Loucy (cell line): Measurements from ENCODE around the gene IFT52.

Source experiments
- CTCF ChIP-seq: fragments of 200-600 bp; sonication (generic); conservative IDR thresholded peaks from 2 replicates; pipeline ENCODE4 v1.5.1; 2014; ENCODE audit warnings: mild to moderate bottlenecking, antibody characterized with exemption, low read length
- EZH2phosphoT487 ChIP-seq: fragments of 200-600 bp; IDR thresholded peaks from 2 replicates; pipeline ENCODE4 v1.6.1; 2018; ENCODE audit warnings: antibody characterized with exemption, mild to moderate bottlenecking, moderate library complexity, borderline replicate concordance

DNA sequence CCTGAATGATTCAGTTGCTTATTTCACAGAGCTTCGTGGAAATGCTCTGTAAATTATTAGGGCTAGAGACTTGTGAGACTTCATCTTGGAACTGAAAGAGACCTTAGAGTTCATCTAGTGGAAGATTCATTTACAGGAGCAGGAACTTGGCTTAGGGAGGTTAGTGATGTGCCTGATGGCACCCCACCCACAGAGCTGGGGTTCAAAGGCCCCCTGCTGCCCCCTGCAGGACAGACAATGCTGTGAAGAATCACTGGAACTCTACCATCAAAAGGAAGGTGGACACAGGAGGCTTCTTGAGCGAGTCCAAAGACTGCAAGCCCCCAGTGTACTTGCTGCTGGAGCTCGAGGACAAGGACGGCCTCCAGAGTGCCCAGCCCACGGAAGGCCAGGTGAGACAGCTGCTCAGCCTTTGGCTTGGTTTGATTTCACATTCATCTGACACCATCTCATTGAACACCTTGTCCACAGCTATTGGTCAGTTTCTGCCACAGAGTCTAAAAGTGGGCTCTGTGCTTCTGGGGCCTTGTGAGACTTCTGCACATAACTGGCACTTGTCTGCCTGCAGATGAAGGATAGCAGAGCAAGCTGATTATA is 101.3 kb downstream of the IFT52 start:
- TF ChIP-seq CTCF (peak; percentile 89), EZH2phosphoT487 (no peak)
